Measurements from ENCODE around the gene PCDHA6.
"Not testable (repeated sequence)": the region's sequence is repeated elsewhere in the genome, so short reads cannot be mapped to it uniquely, and the experiment has no call there.

PCDHA6 gene

GRCh38 chr5:140868721-140869554, 41.2 kb downstream of the PCDHA6 start, which contains the start of gene PCDHA11:
Gene PCDHA11, plus strand, starts transcription at chr5:140868957. Its CDS starts 147 bp downstream, at chr5:140869104.
- DNase-seq: peak; percentile 61

- no peak for DNase-seq
Observed at GRCh38 chr5:140869555-140869886, 41.8 kb downstream of the PCDHA6 start.

GRCh38 chr5:140870221-140871201, 42.8 kb downstream of the PCDHA6 start:
- DNase-seq: no peak

GRCh38 chr5:140875085-140876065, 47.6 kb downstream of the PCDHA6 start, which contains the start of gene PCDHA12:
Gene PCDHA12, plus strand, starts transcription at chr5:140875308. Its CDS starts 165 bp downstream, at chr5:140875473.
- no peak for DNase-seq

GRCh38 chr5:140876541-140877261, 48.9 kb downstream of the PCDHA6 start:
- DNase-seq: not testable (repeated sequence)

GRCh38 chr5:140877262-140877581, 49.5 kb downstream of the PCDHA6 start:
- DNase-seq: no peak
